OCI-LY1 (cell line): ENCODE measurements around the gene POU2AF1.
A peak's percentile ranks its signal among the peaks of the same experiment; 100 is the strongest.

Experiments
- H2AFZ ChIP-seq: fragments of 200-600 bp; sonication (generic), shearing (Covaris generic); 2 replicates; pipeline ENCODE4 v1.6.0; 2014; ENCODE audit warnings: antibody characterized with exemption, mild to moderate bottlenecking, low read length
- H3F3A ChIP-seq: fragments of 200-600 bp; sonication (generic), shearing (Covaris generic); 2 replicates; pipeline ENCODE4 v1.6.0; 2014; ENCODE audit warnings: mild to moderate bottlenecking, antibody characterized with exemption, low read length, moderate library complexity; ENCODE audit not compliant: insufficient read depth
- H3K27ac ChIP-seq: fragments of 200-600 bp; sonication (generic); 2 replicates; pipeline ENCODE4 v1.5.1; 2014; ENCODE audit warnings: low read length, mixed run types, mild to moderate bottlenecking, low read depth; ENCODE audit not compliant: poor library complexity, severe bottlenecking
- H3K27me3 ChIP-seq: fragments of 200-600 bp; sonication (generic); 2 replicates; pipeline ENCODE4 v1.6.0; 2014; ENCODE audit warnings: antibody characterized with exemption, mild to moderate bottlenecking, low read length, moderate library complexity; ENCODE audit not compliant: insufficient read depth
- H3K36me3 ChIP-seq: fragments of 200-600 bp; sonication (generic); 2 replicates; pipeline ENCODE4 v1.6.1; 2014; ENCODE audit warnings: mild to moderate bottlenecking, antibody characterized with exemption, low read length, moderate library complexity, mixed read lengths; ENCODE audit not compliant: insufficient read depth
- H3K4me1 ChIP-seq: fragments of 200-600 bp; sonication (generic); 2 replicates; pipeline ENCODE4 v1.5.1; 2014; ENCODE audit warnings: mild to moderate bottlenecking, low read length, moderate library complexity; ENCODE audit not compliant: insufficient read depth, severe bottlenecking
- H3K4me2 ChIP-seq: fragments of 200-600 bp; sonication (generic), shearing (Covaris generic); 2 replicates; pipeline ENCODE4 v1.6.1; 2014; ENCODE audit warnings: low read length
- H3K4me3 ChIP-seq: fragments of 200-600 bp; sonication (generic); 2 replicates; pipeline ENCODE4 v1.5.1; 2014; ENCODE audit warnings: low read length, low read depth, mild to moderate bottlenecking, mixed read lengths; ENCODE audit not compliant: poor library complexity, severe bottlenecking
- H3K79me2 ChIP-seq: fragments of 200-600 bp; shearing (Covaris generic); 2 replicates; pipeline ENCODE4 v1.6.1; 2016; ENCODE audit warnings: mixed run types, low read length, mixed read lengths; ENCODE audit not compliant: insufficient read depth
- H3K9ac ChIP-seq: fragments of 200-600 bp; sonication (generic), shearing (Covaris generic); 2 replicates; pipeline ENCODE4 v1.6.1; 2014; ENCODE audit warnings: mild to moderate bottlenecking, low read length, mixed read lengths
- H3K9me2 ChIP-seq: fragments of 200-600 bp; sonication (generic), shearing (Covaris generic); 2 replicates; pipeline ENCODE4 v1.6.1; 2014; ENCODE audit warnings: low read depth, mild to moderate bottlenecking, low read length, mixed read lengths
- H3K9me3 ChIP-seq: fragments of 200-600 bp; shearing (Covaris generic); 2 replicates; pipeline ENCODE4 v1.6.1; 2014; ENCODE audit warnings: low read length, mixed read lengths
- H4K20me1 ChIP-seq: fragments of 200-600 bp; sonication (generic), shearing (Covaris generic); 2 replicates; pipeline ENCODE4 v1.6.0; 2016; ENCODE audit warnings: mild to moderate bottlenecking, low read length; ENCODE audit not compliant: insufficient read depth
- EZH2 ChIP-seq: fragments of 200-600 bp; sonication (generic), shearing (Covaris generic); IDR thresholded peaks from 2 replicates; pipeline ENCODE4 v1.8.0; 2017; ENCODE audit warnings: borderline replicate concordance, mixed run types, mild to moderate bottlenecking, antibody characterized with exemption, low read length, moderate library complexity, mixed read lengths
- TF ChIP-seq, protein P1 (sequence below): fragments of 200-600 bp; sonication (generic), shearing (Covaris generic); IDR thresholded peaks from 2 replicates; pipeline ENCODE4 v1.5.1; 2017; ENCODE audit warnings: mild to moderate bottlenecking, antibody characterized with exemption, low read length, moderate library complexity, mixed read lengths

The POU2AF1 gene

DNA sequence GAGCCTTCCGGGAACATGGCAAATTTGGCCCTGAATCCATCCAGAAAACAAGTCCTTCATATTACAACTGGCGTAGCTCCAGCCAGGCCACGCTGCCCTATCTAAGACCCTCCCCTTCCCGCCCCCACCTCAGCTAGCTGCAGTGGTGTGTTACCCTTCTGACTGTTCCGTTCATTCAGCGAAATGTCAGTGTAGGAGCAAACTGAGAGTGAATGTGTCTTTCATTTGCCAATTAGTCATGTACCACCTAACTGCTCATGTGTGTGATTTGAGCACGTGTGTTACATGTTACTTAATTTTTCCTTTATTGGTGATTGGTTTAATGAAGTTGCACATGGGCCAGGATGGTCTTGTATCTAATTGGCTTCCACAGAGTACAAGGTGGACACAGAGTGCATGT, 34.8 kb upstream of the POU2AF1 start:
- Histone ChIP-seq H3K36me3 (no peaks in the 10 kb centered on the region), H3K27me3 (no peaks in the 10 kb centered on the region), H4K20me1 (no peaks in the 10 kb centered on the region), H3F3A (peaks cover 25% of the 10 kb centered on the region; the same call in 1 of the 2 replicates), H3K79me2 (no peaks in the 10 kb centered on the region), H3K27ac (peak overlapping the region; percentile 98), H3K9ac (peak overlapping the region; percentile 79), H3K4me3 (peak overlapping the region; percentile 40), H3K4me2 (peak overlapping the region; percentile 66), H3K9me3 (no peaks in the 10 kb centered on the region), H2AFZ (no peak overlapping the region), H3K9me2 (no peaks in the 10 kb centered on the region), H3K4me1 (peaks cover 100% of the 10 kb centered on the region)
- TF ChIP-seq, protein P1, sequence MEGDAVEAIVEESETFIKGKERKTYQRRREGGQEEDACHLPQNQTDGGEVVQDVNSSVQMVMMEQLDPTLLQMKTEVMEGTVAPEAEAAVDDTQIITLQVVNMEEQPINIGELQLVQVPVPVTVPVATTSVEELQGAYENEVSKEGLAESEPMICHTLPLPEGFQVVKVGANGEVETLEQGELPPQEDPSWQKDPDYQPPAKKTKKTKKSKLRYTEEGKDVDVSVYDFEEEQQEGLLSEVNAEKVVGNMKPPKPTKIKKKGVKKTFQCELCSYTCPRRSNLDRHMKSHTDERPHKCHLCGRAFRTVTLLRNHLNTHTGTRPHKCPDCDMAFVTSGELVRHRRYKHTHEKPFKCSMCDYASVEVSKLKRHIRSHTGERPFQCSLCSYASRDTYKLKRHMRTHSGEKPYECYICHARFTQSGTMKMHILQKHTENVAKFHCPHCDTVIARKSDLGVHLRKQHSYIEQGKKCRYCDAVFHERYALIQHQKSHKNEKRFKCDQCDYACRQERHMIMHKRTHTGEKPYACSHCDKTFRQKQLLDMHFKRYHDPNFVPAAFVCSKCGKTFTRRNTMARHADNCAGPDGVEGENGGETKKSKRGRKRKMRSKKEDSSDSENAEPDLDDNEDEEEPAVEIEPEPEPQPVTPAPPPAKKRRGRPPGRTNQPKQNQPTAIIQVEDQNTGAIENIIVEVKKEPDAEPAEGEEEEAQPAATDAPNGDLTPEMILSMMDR: no peak
- TF ChIP-seq EZH2: no peak

DNA sequence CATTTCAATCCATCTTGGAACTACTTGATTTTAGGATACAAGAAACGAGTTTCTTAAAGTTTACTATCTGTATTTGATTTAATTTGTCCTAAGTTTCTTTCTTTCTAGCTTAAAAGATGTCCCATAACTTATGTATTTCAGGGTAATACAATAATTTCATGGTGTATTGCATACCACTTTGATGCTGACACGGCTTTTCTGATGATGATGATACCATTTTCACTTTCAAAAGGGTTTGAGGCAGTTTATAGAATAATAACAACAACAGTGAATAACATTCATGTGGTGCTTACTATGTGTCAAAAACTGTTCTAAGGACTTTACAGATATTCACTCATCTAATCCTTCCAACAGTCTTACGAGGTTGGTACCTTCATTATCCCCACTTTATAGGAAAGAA, 33.2 kb upstream of the POU2AF1 start:
- peaks cover 97% of the 10 kb centered on the region for H3K4me1 ChIP-seq
- no peak overlapping the region for H3K4me3 ChIP-seq
- no peak overlapping the region for H2AFZ ChIP-seq
- no peaks in the 10 kb centered on the region for H3K9me2 ChIP-seq
- H4K20me1 ChIP-seq: no peaks in the 10 kb centered on the region
- H3K9ac ChIP-seq: peak overlapping the region; percentile 79; the same call in 1 of the 2 replicates
- H3K4me2 ChIP-seq: peak overlapping the region; percentile 66; the same call in 1 of the 2 replicates
- H3K27ac ChIP-seq: peak overlapping the region; percentile 98
- H3K9me3 ChIP-seq: no peaks in the 10 kb centered on the region
- no peaks in the 10 kb centered on the region for H3K79me2 ChIP-seq
- H3K27me3 ChIP-seq: no peaks in the 10 kb centered on the region
- no peaks in the 10 kb centered on the region for H3K36me3 ChIP-seq
- H3F3A ChIP-seq: peaks cover 10% of the 10 kb centered on the region; the same call in 1 of the 2 replicates
- no peak for TF ChIP-seq EZH2
- TF ChIP-seq, protein P1: no peak

DNA sequence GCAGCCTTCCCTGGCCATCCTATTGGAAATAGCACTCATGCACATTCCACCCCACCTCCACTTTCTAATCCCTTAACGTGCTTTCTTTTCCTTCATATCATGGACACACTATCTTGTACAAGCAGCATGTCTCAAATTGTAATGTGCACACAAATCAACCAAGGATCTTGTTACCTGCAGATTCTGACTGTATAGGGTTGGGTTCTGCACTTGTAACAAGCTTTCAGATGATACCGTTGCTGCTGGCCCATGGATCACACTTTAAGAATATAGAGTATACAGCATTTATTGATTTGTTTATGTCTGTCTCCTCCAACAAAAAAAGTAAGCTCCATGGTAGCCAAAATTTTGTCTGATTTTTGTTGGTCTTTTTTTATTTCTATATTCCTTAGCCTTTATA, 32.4 kb upstream of the POU2AF1 start:
- peaks cover 93% of the 10 kb centered on the region for H3K4me1 ChIP-seq
- H3K4me3 ChIP-seq: peak overlapping the region; percentile 39
- H3K9ac ChIP-seq: peak overlapping the region; percentile 56; the same call in 1 of the 2 replicates
- H3K9me3 ChIP-seq: no peaks in the 10 kb centered on the region
- no peaks in the 10 kb centered on the region for H4K20me1 ChIP-seq
- no peaks in the 10 kb centered on the region for H3K27me3 ChIP-seq
- H3K4me2 ChIP-seq: peak overlapping the region; percentile 48
- H3K79me2 ChIP-seq: no peaks in the 10 kb centered on the region
- no peak for TF ChIP-seq EZH2
- TF ChIP-seq, protein P1: no peak
- H3F3A ChIP-seq: 0 out of 2 replicates have a peak, but pooled peaks cover 5% of the 10 kb centered on the region
- no peaks in the 10 kb centered on the region for H3K9me2 ChIP-seq
- H2AFZ ChIP-seq: no peak overlapping the region
- H3K36me3 ChIP-seq: no peaks in the 10 kb centered on the region
- H3K27ac ChIP-seq: peak overlapping the region; percentile 98
